GM19043 (cell line): ENCODE measurements around the gene ZP2.
"Not testable (repeated sequence)": the region's sequence is repeated elsewhere in the genome, so short reads cannot be mapped to it uniquely, and the experiment has no call there.

ENCODE experiments used
- ATAC-seq: cut with Tn5 transposase; IDR thresholded peaks from one replicate; pipeline ENCODE4 v1.9.1; 2021; ENCODE audit warnings: low read depth; ENCODE audit not compliant: unreplicated experiment

The ZP2 gene

DNA sequence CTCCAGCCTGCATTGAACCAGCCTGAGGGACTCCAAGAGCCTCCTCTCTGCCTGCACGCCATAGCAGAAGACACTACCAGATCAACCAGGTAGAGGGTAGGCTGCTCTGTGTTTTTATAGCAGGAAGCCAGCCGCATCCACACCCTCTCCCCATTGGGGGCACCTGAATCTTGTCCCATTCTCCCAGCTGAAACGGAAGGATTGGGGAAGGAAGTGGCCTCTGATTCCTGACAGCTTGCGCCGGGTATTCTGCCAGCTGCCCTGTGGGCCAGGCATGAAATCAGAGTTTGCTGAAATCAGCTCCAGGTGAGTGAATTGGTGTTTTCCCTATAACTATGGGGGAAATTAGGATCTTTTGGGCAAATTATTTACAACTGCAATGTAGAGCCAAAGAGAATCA, at the start of gene ZP2:
ZP2 (minus strand) TSS at position 89 of the 400 bp plus-strand sequence; CDS start at position 62, 27 bp downstream.
- ATAC-seq: no peak

DNA sequence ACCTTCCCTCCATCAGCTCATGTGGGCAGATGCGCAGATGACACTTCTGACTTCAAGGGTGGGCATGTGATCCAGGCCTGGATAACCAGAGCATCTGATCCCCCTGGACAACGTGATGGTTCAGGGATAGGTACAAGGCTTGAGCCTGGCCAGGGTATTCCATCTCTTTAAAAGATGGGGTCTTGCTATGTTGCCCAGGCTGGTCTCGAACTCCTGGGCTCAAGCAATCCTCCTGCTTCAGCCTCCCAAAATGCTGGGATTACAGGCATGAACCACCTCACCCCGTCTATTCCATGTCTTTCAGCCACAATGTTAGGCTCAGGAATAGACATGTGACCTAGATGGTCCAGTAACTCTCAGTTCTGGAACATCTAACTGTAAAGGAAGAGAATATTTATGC, 45.9 kb upstream of the ZP2 start:
- ATAC-seq: no peak

DNA sequence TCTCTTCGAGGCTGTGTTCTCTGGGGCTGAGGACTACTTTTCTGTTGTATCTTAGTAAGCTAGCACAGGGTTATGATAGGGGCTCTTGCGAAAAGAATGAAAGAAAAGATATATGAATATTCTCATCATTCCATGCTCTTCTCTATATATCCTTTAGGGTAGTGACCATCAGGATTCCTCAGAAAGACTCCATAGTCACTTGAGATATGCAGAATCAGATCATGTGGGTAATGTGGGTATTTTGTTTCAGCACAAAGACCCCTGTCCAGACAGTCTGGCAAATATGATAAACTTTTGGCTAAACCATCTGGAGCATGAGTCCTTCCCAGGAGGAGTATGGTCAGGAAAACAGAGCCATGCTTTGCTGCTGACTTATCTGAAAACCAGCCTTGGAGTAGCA, 45.3 kb upstream of the ZP2 start:
- ATAC-seq: no peak

DNA sequence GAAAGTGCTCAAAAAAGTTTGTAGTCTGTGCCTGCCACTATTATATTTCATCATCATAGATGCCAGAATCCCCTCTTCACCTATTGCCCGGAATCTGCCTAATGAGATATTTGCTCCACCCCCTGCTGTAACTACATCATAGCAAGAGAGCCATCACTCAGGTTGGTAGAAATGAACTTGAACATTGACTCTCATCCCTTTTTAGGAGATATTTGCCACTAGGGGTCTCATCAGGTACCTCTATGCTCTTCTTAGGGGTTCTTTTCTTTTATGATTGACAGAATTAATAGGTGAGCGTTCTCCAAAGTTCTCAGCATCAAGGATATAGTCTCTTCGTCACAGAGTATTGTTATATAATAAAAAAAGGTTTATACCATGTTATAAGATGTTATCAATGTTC, 42.1 kb upstream of the ZP2 start:
- no peak for ATAC-seq

DNA sequence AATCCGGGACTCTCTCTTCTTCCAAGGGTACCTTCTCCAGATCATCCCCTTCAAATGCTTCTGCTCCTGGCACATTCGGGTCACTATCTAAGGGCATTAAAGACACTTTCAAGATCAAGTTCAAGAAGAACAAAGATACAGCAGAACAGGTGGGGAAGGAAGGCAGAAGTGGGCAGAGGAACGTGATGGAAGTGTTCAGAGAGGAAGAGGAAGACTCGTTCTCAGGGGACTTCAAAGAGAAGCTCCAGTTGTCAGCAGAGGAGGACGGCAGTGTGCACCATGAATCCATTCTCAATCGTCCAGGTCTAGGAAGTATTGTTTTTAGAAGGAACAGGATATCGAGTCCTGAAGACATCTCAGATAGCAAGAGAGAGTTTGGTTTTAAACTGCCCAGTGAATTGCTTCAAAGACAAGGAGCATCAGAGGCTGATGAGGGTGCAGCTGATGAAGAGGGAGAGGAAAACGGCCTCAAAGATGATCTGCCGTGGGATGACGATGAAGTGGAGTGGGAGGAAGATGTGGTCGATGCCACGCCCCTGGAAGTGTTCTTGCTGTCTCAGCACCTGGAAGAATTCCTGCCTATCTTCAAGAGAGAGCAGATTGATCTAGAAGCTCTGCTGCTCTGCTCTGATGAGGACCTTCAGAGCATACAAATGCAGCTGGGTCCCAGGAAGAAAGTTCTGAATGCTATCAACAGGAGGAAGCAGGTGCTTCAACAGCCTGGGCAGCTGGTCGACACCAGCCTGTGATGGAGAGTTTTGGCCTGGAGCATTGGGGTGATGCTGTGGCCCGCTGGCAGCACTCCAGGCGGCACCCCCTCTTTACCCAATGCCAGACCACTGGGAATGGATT, 38.9 kb upstream of the ZP2 start:
- ATAC-seq: no peak

DNA sequence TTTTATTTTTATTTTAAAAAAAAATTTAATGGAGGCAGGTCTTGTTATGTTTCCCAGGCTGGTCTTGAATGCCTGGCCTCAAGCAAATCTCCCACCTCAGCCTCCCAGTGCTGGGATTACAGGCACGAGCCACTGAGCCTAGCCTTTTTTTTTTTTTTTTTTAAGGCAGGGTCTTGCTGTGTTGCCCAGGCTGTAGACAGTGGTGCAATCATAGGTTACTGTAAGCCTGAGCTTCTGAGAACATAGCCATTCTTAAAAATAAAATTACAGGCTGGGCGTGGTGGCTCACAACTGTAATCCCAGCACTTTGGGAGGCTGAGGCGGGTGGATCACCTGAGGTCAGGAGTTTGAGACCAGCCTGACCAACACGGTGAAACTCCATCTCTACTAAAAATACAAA, 36.8 kb upstream of the ZP2 start:
- ATAC-seq: not testable (repeated sequence)

DNA sequence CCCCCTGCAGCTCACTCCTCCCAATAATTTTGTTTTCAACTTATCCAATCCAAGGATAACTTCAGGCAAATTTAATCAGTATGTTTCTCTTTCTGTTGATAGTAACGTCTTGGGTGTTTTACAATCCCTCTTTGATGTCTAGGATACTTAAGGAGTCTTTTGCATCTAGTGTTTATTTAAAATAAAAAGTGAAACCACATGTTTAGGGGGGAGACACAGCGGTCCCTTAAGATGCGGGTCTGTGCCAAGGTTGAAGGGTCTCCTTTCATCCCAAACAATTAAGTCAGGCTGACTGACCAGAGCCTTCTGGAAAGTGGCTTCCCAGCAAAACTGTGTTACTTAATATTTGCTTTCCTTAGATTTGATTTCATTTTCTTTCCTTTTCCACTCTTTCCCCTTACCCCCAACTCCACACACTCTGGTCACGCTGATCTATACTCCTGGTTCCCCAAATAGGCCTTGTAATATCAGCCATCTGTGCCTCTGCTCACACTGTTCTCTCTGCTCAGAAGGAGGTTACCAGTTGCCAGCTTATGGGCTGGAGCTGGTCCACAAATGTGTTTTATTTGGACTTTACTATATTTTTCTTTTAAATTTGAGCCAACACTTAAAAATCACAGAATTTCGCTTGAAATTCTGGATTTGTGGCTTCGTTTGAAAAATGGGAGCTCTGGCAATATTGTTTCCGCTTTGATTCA, 33.3 kb upstream of the ZP2 start:
- no peak for ATAC-seq

DNA sequence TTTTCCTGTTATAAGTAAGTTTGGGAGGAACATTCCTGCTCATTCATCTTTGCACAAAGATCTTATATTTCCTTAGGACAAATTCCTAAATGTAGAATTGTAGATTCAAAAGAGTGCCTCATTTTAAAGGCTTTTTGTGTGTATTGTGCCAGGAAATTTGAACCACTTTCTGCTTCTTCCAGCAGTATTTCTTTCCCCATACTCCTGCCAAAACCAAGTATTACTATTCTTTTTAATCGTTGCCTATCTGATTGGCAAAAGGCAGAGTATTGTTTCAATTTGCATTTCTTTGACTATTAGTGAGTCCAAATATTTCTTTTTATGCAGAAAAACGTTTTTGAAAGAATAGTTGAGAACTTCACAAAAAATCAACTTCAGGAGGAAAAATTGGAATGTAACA, 31.4 kb upstream of the ZP2 start:
- no peak for ATAC-seq

DNA sequence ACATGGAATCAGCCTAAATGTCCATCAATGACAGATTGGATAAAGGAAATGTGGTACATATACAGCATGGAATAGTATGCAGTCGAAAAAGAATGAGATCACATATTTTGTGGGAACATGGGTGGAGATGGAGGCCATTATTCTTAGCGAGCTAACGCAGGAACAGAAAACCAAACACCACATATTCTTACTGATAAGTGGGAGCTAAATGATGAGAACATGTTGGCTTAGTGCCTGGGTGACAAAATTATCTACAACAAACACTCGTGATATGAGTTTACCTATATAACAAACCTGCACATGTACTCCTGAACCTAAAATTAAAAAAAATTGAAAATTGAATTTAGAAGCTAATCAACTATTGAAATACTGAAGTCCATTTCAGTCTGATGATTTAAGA, 28.3 kb upstream of the ZP2 start:
- no peak for ATAC-seq

DNA sequence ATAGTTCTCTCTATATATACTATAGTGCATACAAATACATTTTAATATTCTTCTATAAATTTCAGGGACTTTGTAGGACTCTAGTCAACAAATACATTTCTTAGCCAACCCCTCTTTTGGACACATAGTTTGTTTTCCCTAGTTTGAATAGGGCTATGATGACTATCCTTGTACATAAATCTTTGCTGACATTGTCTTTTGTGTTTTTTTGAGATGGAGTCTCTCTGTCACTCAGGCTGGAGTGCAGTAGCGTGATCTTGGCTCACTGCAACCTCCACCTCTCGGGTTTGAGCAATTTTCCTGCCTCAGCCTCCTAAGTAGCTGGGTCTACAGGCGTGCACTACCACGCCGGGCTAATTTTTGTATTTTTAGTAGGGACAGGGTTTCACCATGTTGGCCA, 25.5 kb upstream of the ZP2 start:
- ATAC-seq: no peak

DNA sequence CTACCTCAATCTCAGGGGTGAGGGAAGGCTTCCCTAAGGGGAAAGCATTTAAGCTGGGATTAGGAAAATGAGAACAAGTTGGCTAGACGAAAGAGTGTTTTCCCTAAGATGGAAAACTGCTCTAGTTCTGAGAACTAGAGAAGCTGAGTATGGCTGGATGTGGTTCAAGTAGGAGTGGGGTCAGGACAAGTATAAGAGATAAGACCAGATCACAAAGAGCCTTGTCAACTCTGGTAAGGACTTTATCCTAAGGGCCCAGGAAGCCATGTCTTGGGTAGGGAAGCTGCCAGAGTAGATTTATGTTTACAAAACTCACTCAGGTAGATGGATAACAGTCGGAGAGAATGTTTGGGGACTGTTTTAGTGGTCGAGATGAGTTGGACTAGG, 23.8 kb upstream of the ZP2 start:
- ATAC-seq: no peak

DNA sequence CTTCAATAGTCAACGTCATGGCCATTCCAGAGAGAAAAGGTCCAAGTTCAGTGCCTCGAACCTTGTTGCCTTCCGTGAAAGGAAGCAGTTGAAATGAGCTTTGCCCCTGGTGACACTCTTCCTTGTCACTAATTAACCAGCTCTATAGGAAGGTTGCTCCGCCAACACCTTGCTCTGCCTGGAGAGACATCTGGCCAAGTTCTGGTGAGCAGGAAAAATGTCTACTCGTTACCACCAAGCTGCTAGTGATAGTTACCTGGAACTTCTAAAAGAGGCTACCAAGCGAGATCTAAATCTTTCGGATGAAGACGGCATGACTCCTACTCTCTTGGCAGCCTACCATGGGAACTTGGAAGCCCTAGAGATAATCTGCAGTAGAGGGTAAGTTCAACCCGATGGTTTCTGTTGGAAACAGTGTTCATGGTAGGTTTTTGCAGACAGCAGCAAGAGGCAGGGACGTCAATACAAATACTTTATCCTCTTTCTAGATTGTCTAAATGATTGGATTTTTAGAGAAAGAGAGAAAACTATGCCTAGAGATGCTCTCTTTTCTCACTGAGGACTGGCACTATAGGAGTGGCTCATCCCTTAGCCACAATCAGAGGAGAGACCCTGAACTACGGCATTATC, 22.3 kb upstream of the ZP2 start, which contains the start of gene ANKS4B:
ANKS4B (plus strand) TSS at position 179 of the 630 bp plus-strand sequence; CDS start at position 218, 39 bp downstream.
- no peak for ATAC-seq

DNA sequence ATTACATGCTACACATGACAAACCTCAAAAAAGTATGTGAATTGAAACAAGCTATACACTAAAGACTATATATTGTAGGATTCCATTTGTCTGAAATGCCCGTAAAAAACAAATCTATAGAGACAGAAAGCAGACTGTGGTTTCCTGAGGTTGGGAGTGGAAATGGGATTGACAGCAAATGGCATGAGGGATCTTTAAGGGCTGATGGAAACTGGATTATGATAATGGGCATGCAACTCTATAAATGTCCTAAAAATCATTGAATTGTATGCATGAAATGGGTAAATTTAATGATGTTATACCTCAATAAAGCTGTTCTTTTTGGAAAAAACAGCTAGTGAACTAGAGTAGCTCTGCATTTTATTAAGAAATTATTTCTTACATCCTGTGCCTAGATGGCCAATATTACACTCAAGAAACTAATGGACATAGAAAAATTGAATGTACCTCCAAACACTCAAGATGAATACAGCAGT, 21.7 kb upstream of the ZP2 start:
- no peak for ATAC-seq

DNA sequence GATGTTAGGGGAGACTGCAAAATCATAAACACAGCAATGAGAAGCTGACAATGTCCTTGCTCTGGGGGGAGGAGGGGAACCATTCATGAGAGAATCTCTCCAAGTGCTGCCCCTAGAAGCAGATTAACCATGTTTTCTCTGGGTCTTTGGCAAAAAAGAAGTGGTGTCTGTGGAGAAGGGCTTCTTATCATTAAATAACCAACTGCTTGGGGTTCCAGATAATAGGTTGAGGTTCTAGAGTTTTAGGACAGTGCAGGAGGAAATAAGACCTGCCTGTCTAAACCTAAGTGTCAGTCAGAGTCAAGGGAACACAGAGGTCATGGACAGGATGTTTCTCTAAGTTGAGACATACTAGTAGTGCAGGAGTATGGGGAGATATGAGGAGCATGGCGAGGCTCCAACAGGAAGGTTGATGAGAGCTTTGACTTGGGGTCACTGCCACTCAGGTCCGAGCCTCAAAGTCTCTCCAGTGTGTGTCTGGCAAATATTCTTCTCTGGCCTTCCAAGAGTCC, 17.0 kb upstream of the ZP2 start:
- ATAC-seq: no peak

DNA sequence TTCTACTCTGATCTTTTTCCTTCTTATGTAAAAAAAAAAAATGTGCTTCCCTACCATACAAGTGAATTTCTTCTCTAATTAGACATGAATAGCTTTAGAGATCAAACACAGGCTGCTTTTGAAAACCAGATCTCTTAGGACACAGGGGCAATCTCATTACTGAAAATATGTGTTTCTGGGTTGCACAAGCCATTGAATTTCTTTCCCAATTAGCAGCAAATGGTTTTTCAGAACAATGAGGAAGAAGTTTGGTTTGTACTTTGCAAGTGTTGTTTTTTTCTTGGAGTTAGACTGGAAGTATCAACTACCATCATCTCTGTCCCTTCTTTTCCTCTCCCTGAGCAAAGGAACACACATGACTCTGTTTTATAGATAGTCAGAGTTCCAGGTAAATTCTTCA, 16.5 kb upstream of the ZP2 start:
- ATAC-seq: no peak

DNA sequence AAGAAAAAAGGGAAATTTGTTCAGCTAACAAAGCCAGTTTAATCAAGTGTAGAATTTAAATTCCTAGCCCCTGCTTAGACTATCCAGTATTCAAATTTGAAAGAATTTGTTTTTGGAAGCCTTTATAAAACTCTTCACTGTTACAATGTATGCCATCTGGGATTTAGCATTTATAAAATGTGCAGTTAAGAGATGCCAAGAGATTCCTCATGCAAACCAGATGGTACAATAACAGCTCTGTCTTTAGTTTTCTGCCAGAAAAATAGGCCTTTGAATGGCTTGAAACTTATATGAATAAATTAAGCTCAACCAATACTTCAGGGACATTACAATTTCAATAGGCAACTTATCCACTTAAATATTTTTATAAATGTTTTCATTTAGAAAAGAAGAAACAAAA, 15.4 kb upstream of the ZP2 start:
- ATAC-seq: no peak

DNA sequence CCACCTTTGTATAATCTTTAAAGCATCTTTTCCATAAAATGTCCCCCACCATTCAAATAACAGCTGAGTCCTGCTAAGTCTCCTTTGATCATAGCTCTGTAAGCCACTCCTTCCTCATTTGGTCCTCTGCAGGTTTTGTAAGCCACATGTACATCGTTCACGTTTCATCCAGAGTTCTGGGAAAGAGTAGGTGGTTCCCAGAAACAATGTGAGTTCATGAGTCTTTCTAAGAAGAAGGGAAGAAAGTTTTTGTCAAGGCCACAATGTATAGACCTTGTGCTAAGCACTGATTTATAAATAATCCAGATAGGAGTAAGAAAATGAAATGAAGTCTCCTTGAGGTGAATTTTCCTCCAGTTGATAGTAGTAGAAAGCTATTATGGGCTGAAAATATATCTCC, 13.4 kb upstream of the ZP2 start:
- no peak for ATAC-seq

DNA sequence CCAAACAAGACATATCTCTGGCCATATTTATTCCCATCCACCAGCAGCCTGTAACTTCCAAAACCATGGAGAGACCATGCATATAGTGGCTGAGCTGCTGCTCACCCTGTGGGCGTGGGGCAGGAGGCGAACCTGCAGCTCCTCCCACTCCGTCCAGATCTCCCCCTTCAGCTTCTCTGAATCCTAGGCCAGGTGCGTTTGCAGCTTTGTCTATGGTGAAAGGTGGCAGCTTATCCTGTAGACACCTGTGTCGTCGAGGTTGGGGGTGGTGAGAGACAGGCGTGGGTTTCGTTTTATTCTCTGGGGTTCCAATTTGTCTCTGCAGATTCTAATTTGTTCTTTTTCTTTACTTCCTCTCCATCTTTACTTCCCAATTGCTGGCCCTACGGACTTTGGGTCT, 12.4 kb upstream of the ZP2 start:
- no peak for ATAC-seq

DNA sequence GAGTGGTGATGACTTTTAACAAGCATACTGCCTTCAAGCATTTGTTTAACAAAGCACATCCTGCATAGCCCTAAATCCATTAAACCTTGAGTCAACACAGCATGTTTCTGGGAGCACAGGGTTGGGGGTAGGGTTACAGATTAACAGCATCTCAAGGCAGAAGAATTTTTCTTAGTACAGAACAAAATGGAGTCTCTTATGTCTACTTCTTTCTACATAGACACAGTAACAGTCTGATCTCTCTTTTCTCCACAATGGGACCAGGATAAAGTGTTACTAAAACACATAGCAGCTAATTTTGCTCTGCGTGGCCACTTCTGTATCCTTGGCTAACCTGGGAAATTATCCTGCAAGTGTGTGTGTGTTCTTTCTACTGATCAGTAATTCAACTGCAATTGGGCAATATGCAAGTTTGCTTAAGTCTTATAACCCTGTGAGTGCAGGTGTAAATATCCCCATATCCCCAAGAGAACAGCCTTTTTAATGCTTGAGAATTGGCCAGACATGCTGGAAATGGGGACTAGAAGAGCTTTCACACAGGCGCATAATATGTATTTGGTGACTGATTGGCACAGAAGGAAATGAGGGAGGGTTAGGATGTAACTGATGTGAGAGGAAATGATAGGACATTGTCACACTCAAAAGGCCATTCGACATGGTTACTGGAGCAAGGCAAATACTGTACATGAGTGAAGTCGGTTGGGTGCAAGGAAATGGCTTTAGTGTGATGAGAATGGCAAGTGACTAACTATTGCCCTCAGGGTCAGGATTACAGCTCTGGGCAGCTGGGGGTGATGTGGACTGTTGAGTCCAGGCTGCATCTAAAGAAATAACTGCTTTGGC, 11.3 kb upstream of the ZP2 start:
- no peak for ATAC-seq

DNA sequence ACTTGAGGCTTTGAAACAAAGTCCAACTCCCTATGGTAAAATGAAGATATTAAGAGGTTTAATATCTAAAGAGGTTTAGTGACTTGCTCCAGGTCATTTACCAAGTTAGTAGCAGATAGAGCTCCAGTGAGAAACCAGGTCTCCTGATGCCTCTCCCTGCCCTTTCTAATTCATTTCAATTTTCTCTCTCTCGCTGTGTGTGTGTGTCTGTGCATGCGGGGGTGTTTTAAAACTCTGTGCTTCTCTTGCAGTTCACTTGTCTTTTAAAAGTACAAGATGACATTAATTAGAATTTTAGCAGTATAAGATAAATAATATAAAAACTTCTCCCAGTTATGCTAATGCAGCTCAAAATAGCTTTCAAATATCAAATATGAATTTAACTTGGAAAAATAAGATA, 8.2 kb upstream of the ZP2 start:
- ATAC-seq: no peak
